ENCODE data around the gene SLC1A2.

GRCh38 chr11:35318309-35318708 is 101.0 kb downstream of the SLC1A2 start:
- TF ChIP-seq POLR2A (IDR thresholded peaks at IDR 0.05): no peak
- TF ChIP-seq CTCF (IDR thresholded peaks at IDR 0.05): no peak

Measured in breast epithelium (tissue), 3 donors.